RCC 7860 (cell line): ENCODE measurements around the gene ANAPC5.
"Not testable (repeated sequence)": the region's sequence is repeated elsewhere in the genome, so short reads cannot be mapped to it uniquely, and the experiment has no call there.

Experiments
- DNase-seq: peaks from one replicate; pipeline ENCODE4 v3.0.0-alpha.2; 2015; ENCODE audit warnings: low spot score
- FAIRE-seq: peaks from 2 replicates; lab custom pipeline; 2012; peaks lifted over from hg19 to GRCh38; lab: Jason Lieb, UNC

The ANAPC5 gene, protein sequence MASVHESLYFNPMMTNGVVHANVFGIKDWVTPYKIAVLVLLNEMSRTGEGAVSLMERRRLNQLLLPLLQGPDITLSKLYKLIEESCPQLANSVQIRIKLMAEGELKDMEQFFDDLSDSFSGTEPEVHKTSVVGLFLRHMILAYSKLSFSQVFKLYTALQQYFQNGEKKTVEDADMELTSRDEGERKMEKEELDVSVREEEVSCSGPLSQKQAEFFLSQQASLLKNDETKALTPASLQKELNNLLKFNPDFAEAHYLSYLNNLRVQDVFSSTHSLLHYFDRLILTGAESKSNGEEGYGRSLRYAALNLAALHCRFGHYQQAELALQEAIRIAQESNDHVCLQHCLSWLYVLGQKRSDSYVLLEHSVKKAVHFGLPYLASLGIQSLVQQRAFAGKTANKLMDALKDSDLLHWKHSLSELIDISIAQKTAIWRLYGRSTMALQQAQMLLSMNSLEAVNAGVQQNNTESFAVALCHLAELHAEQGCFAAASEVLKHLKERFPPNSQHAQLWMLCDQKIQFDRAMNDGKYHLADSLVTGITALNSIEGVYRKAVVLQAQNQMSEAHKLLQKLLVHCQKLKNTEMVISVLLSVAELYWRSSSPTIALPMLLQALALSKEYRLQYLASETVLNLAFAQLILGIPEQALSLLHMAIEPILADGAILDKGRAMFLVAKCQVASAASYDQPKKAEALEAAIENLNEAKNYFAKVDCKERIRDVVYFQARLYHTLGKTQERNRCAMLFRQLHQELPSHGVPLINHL

GRCh38 chr12:121351820-121352681 is at the start of gene ANAPC5:
TSS of gene ANAPC5 (minus strand) at chr12:121352411. CDS start at chr12:121352340, 71 bp downstream.
- FAIRE-seq (peak; percentile 79), DNase-seq (peak; percentile 97)

DNA sequence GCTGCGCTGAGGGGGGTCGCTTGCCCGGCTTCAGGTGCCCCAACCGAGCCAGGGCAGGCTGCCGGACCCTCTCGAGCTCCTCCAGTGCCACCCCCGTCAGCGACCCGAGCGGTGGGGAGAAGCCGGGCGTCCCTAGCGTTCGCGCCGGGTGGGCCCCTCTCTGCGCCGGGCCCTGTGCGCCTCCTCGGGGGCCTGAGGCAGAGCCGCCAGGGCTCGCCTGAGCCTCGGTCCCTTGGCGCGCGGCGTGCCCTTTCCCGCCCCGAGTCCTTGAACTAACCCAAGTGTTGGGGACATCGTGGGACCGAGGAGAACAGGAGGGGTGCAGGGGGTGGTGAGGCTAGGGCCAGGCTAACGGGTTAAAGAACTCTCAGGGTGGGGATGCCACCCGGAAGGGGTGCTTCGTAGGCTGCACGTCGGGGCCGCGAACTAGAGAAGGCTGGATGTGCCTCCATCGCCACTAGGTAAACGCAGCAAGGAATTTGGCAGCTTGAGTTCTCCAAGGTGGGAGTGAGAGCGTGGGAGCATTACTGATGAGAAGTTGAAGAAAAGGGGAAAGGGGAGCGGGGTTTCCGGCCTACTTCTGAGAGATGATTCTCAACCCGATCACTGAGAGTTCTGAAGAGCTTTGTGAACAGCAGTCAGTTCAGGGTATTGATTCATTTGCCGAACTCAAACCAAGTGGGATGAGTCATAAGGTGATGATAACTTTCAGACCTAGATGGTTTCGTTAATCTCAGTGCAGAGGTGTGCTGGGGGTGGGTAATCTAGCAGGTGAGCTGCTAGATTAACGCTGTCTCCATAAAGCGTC is 48.3 kb upstream of the ANAPC5 start:
- DNase-seq = peak; percentile 10
- no peak for FAIRE-seq

DNA sequence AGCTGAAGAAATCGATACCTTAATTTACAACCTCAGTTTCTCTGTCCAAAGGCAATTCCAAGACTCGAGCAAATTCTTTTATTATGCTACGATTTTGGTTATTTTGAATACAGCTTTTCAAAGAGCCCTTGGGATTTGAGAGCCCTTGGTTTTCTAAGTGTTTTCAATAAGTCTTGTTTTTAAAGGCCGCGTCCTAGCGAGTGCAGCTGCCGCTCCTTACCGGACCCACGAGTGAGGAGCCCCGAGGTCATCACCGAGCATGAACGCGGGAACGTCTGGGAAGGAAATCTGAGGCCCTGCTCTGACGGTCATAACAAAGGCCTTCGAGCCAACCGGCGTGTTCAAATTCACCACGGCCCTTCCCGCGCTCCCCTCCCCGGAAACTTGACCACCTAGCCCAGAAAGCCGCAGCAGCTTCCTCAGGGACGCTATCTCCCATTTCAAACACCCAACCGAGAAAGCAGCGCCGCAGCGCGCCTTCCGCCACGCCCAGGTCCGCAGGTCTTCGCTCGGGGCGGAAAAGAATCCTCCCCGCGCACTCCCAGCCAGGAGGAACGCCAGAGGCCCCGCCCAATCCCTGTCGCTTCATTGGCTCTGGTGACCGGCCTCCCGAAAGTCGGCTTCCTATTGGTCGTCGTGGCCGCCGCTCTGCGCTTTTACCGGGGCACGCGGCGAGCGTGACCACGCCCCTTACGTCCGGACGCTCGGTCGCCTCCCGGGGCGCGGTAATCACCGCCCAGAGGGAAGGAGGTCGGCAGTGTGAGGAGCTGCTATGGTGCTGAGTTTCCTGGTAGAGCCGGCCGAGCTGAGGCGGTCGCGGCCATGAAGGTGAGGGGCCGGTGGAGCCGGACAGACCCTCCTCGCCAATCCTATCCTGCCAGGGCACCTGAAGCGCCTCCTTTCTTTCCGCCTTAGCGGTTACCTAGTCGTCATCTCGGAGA is 47.5 kb upstream of the ANAPC5 start, which contains the start of gene RNF34:
Gene RNF34, plus strand, starts transcription at position 728 of the 941 bp plus-strand sequence. Its CDS starts 95 bp downstream, at position 823.
- DNase-seq (peak; percentile 94), FAIRE-seq (peak; percentile 83)

GRCh38 chr12:121398355-121398754 is 46.1 kb upstream of the ANAPC5 start:
- FAIRE-seq (no peak), DNase-seq (no peak)

GRCh38 chr12:121397521-121397920 is 45.3 kb upstream of the ANAPC5 start:
- no peak for FAIRE-seq

DNA sequence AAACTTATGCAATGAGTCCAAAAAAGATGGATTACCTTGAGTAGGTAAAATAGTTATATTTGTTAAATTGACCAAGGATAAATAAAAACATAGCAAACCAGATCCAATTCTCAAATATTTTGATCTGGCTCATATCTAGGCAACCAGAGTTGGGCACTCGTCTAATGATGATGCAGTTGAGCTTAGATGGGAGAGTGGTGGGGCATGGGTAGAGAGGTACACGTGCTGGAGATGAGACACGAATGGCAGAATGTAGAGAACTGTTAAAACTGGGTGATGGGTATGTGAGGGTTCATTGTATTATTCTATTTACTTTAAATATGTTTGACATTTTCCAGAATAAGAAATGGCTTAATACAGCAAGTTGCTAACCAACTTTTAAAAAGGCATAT is 40.1 kb upstream of the ANAPC5 start:
- DNase-seq = no peak
- no peak for FAIRE-seq

More at GRCh38 chr12:121397521-121397920, 45.3 kb upstream of the ANAPC5 start:
- DNase-seq = no peak

DNA sequence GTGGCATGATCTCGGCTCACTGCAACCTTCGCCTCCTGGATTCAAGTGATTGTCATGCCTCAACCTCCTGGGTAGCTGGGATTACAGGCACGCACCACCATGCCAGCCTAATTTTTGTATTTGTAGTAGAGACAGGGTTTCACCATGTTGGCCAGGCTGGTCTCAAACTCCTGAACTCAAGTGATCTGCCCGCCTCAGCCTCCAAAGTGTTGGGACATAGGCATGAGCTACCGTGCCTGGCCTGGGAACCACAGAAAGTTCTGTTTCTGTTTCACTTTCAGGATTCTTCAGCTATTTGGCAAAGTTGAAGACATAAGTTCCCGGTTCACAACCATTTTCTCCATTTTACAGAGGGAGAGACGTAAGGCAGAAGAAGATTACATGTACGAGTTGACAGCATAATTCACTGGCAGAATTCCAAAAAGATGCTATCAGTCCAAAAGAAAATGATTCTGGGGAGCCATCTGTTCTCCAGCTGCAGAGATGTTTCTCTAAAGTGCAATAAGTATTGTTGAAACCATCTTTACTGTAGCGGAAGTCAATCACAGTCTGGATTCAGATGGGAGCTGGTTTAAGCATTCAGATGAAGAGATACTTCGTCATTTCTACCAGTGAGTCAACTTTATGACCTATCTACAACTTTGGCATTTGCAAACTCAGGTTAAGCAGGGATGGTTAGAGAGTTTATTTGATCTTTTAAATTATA is 39.6 kb upstream of the ANAPC5 start:
- FAIRE-seq (no peak), DNase-seq (no peak)

- DNase-seq (no peak), FAIRE-seq (no peak)
Measured at GRCh38 chr12:121390856-121391255, 38.6 kb upstream of the ANAPC5 start.

DNA sequence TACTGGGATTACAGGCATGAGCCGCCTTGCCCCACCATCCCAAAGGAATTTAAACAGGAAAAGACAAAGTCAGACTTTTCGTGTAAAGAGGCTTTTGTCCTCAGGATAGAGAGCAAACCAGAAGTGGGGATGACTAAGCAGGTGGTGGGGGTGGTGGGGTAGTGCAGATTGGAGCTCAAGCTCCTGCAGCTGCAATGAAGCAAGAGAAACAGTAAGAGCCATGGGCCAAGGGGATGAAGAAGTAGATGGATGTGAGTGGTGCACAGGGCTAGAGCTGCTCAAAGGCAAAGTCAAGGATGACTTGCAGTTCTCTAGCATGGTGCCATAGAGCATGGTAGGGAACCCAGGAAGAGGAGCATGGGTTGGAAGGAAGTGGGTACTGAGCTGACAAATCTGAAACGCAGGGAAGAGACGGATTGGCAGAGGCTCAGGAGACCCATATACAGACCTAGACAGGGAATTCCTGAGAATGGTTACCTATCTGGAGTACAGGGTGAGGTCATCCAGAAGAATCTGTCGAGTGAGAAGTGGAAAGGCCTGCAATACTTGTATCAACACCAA is 36.3 kb upstream of the ANAPC5 start:
- FAIRE-seq = no peak
- DNase-seq = peak; percentile 15

DNA sequence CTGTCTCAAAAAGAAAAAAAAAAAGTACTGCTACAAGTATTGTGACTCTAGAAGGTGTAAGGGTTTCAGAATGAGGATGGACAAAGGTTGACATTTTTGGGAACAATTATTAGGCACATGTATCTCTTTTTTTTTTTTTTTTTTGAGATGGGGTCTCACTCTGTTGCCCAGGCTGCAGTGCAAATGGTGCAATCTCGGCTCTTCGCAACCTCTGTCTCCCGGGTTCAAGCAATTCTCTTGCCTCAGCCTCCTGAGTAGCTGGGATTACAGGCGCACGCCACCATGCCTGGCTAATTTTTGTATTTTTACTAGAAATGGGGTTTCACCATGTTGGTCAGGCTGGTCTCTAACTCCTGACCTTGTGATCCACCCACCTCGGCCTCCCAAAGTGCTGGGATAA is 32.7 kb upstream of the ANAPC5 start:
- FAIRE-seq, DNase-seq: not testable (repeated sequence)

DNA sequence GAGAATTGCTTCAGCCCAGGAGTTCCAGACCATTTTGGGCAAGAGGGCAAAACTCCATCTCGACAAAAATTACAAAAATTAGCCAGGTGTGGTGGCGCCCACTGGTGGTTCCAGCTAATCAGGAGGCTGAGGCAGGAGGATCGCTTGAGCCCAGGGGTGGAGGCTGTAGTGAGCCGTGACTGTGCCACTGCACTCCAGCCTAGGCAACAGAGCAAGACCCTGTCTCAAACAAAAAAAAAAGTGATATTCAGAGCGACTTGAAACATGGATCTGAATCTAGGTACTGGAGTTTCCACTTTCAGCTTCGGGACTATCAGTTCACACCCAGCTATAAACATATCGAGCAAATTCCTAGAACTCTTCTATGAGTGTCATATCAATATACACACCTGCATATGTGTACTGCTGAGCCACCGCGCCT is 31.4 kb upstream of the ANAPC5 start:
- no peak for FAIRE-seq
- DNase-seq = no peak

GRCh38 chr12:121379945-121380344 is 27.7 kb upstream of the ANAPC5 start:
- no peak for FAIRE-seq
- DNase-seq = no peak

- FAIRE-seq (no peak), DNase-seq (no peak)
Measured at GRCh38 chr12:121378736-121379135, 26.5 kb upstream of the ANAPC5 start.

DNA sequence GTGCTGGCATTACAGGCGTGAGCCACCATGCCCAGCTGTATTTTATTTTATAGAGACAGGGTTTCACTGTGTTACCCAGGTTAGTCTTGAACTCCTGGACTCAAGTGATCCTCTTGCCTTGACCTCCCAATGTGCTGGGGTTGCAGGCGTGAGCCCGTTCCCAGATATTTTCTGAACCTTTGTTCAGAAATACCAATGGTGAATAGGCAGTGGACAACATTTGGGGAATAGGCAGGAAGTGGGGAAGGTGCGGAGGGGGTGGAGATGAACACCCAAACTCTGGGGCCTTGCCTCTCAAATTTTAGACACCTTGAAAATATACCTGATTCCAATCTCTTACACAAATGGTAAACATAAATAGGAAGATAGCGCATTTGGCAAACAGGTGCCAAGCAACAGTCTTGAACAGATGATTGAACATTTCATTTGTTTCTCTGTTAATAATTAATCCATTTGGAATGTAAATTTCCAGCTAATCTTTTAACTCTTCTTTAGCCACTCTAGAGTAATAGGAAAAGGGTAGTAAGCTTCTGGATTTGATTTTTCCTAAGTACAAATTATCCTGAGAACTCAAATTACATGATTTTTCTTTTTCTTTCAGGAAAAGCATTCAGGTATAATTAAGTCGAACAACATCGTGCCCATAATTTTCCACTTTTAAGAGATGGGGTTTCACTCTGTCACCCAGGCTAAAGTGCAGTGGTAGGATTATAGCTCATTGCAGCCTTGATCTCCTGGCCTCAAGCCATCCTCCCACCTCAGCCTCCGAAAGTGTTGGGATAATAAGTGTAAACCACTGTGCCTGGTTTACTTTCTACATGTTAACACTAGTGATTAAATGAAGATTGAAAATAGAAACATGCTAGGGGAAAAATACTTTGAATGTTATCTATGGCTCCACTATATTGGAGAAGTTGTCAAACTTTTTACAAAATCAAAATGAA is 24.8 kb upstream of the ANAPC5 start:
- no peak for FAIRE-seq
- no peak for DNase-seq

- DNase-seq, FAIRE-seq: not testable (repeated sequence)
Measured at GRCh38 chr12:121374945-121375584, 22.9 kb upstream of the ANAPC5 start.

DNA sequence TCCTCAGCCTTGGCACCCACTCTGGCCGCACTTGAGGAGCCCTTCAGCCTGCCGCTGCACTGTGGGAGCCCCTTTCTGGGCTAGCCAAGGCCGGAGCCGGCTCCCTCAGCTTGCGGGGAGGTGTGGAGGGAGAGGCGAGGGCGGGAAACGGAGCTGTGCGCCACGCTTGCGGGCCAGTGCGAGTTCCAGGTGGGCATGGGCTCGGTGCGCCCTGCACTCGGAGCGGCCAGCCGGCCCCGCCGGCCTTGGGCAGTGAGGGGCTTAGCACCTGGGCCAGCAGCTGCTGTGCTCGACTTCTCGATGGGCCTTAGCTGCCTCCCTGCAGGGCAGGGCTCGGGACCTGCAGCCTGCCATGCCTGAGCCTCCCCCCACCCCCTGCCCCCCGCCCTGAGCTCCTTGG is 22.1 kb upstream of the ANAPC5 start:
- FAIRE-seq, DNase-seq: not testable (repeated sequence)
